HG03175 (cell line): ENCODE data around the gene KCNH3.
"Not testable (repeated sequence)": the region's sequence is repeated elsewhere in the genome, so short reads cannot be mapped to it uniquely, and the experiment has no call there.

Experiments used
- ATAC-seq: cut with Tn5 transposase; IDR thresholded peaks from one replicate; pipeline ENCODE4 v1.9.1; 2021; ENCODE audit warnings: mild to moderate bottlenecking, moderate library complexity; ENCODE audit not compliant: unreplicated experiment

Gene KCNH3

GRCh38 chr12:49582850-49583249, 44.0 kb downstream of the KCNH3 start:
- ATAC-seq, result no peak

- ATAC-seq, result no peak
Measured at GRCh38 chr12:49583366-49584094, 44.7 kb downstream of the KCNH3 start.

- no peak for ATAC-seq
Measured at GRCh38 chr12:49584591-49584990, 45.8 kb downstream of the KCNH3 start.

GRCh38 chr12:49585477-49586459, 46.9 kb downstream of the KCNH3 start:
- ATAC-seq, result no peak

GRCh38 chr12:49587174-49587908, 48.5 kb downstream of the KCNH3 start:
- ATAC-seq, result no peak

GRCh38 chr12:49588281-49588680, 49.5 kb downstream of the KCNH3 start:
- ATAC-seq, result no peak

- ATAC-seq, result no peak
Measured at GRCh38 chr12:49588721-49589516, 50.1 kb downstream of the KCNH3 start.

- no peak for ATAC-seq
Measured at GRCh38 chr12:49598527-49598926, 59.7 kb downstream of the KCNH3 start.

GRCh38 chr12:49599961-49600360, 61.1 kb downstream of the KCNH3 start:
- no peak for ATAC-seq

- no peak for ATAC-seq
Measured at GRCh38 chr12:49603721-49604120, 64.9 kb downstream of the KCNH3 start.

- ATAC-seq, result no peak
Measured at GRCh38 chr12:49604856-49605255, 66.0 kb downstream of the KCNH3 start.

- not testable (repeated sequence) for ATAC-seq
Measured at GRCh38 chr12:49605539-49605938, 66.7 kb downstream of the KCNH3 start, which contains the start of gene FAM186B. TSS of gene FAM186B (minus strand) at chr12:49605639. CDS start at chr12:49605477, 162 bp downstream.
